Mesothelial cell of epicardium (in vitro differentiated cells): ENCODE results near the gene ZNF566. TPM values are rescaled to one million over a fixed set of nuclear protein-coding genes. Genes with fewer than 3 reads are reported as not detected.

Source experiments
- DNase-seq, 2 experiments: peaks; one replicate each; pipeline ENCODE4 v3.0.0; 2021; ENCODE audit warnings: low spot score in 2 of 2; ENCODE audit not compliant: unreplicated experiment in 2 of 2
- H3K27ac Mint-ChIP-seq: 2 replicates; pipeline ENCODE4 v1.8.0; 2021; ENCODE audit warnings: mixed read lengths
- H3K27me3 Mint-ChIP-seq: 2 replicates; pipeline ENCODE4 v1.8.0; 2021; ENCODE audit warnings: low read depth, mixed read lengths
- H3K36me3 Mint-ChIP-seq: 2 replicates; pipeline ENCODE4 v1.8.0; 2021; ENCODE audit warnings: mixed read lengths
- H3K4me1 Mint-ChIP-seq: 2 replicates; pipeline ENCODE4 v1.8.0; 2021; ENCODE audit warnings: mixed read lengths
- H3K4me3 Mint-ChIP-seq: 2 replicates; pipeline ENCODE4 v1.8.0; 2021; ENCODE audit warnings: mild to moderate bottlenecking, moderate library complexity, mixed read lengths
- H3K9me3 Mint-ChIP-seq: 2 replicates; pipeline ENCODE4 v1.8.0; 2021; ENCODE audit warnings: mixed read lengths
- CTCF ChIP-seq: fragments of 200-600 bp; sonication (generic); IDR thresholded peaks from one replicate; pipeline ENCODE4 v1.5.0; 2021; ENCODE audit warnings: antibody characterized with exemption; ENCODE audit not compliant: unreplicated experiment
- total RNA-seq: library from RNA; stranded (reverse); gene quantifications from 3 replicates; pipeline ENCODE4 v1.2.1, GENCODE V29; 2021

ZNF566 gene
- total RNA-seq: 19.2 to 19.6 TPM (median 19.6 TPM) in 3 replicates

GRCh38 chr19:36489118-36489919 is at the start of gene ZNF566:
Gene ZNF566, minus strand, starts transcription at chr19:36489561. Its CDS starts 13,004 bp downstream, at chr19:36476557.
- H3K4me1 Mint-ChIP-seq: peaks cover 22% of the 10 kb centered on the region
- H3K4me3 Mint-ChIP-seq: peak within 1 kb of the TSS; percentile 97
- DNase-seq: peak; percentile 84 to 91
- H3K9me3 Mint-ChIP-seq: peaks cover 16% of the 10 kb centered on the region
- H3K27me3 Mint-ChIP-seq: no peaks in the 10 kb centered on the region
- peaks cover 27% of the 10 kb centered on the region for H3K36me3 Mint-ChIP-seq
- TF ChIP-seq CTCF: no peak
- H3K27ac Mint-ChIP-seq: peak within 1 kb of the TSS; percentile 100

GRCh38 chr19:36528921-36529518 is 39.7 kb upstream of the ZNF566 start:
- peaks cover 23% of the 10 kb centered on the region for H3K9me3 Mint-ChIP-seq
- H3K27ac Mint-ChIP-seq: peak overlapping the region; percentile 100
- no peak for DNase-seq
- TF ChIP-seq CTCF: no peak
- H3K27me3 Mint-ChIP-seq: no peaks in the 10 kb centered on the region
- peak overlapping the region; percentile 98 for H3K4me3 Mint-ChIP-seq
- H3K4me1 Mint-ChIP-seq: peaks cover 13% of the 10 kb centered on the region
- peaks cover 34% of the 10 kb centered on the region for H3K36me3 Mint-ChIP-seq

- Mint-ChIP-seq H3K9me3 (peaks cover 22% of the 10 kb centered on the region), H3K36me3 (peaks cover 32% of the 10 kb centered on the region), H3K27me3 (no peaks in the 10 kb centered on the region), H3K27ac (peak within 1 kb of the TSS; percentile 100), H3K4me1 (peaks cover 13% of the 10 kb centered on the region), H3K4me3 (peak within 1 kb of the TSS; percentile 98)
- no peak for TF ChIP-seq CTCF
- peak; percentile 88 to 94 for DNase-seq
These were observed 39.0 kb upstream of the ZNF566 start, which contains the start of gene ZNF260 for GRCh38 chr19:36528194-36528920. Gene ZNF260, minus strand, starts transcription at chr19:36528271. Its CDS starts 13,033 bp downstream, at chr19:36515238.

GRCh38 chr19:36527873-36528193 is 38.5 kb upstream of the ZNF566 start:
- Mint-ChIP-seq H3K36me3 (peaks cover 34% of the 10 kb centered on the region), H3K27ac (peak overlapping the region; percentile 100), H3K9me3 (peaks cover 23% of the 10 kb centered on the region), H3K27me3 (no peaks in the 10 kb centered on the region), H3K4me1 (peaks cover 13% of the 10 kb centered on the region), H3K4me3 (peak overlapping the region; percentile 98)
- no peak for TF ChIP-seq CTCF
- DNase-seq: no peak

GRCh38 chr19:36527341-36527740 is 38.0 kb upstream of the ZNF566 start:
- H3K36me3 Mint-ChIP-seq: peaks cover 37% of the 10 kb centered on the region
- H3K27ac Mint-ChIP-seq: peak overlapping the region; percentile 100
- no peak for DNase-seq
- H3K9me3 Mint-ChIP-seq: peaks cover 25% of the 10 kb centered on the region
- no peaks in the 10 kb centered on the region for H3K27me3 Mint-ChIP-seq
- H3K4me3 Mint-ChIP-seq: peak overlapping the region; percentile 98
- H3K4me1 Mint-ChIP-seq: peaks cover 13% of the 10 kb centered on the region
- no peak for TF ChIP-seq CTCF
